Brain pericyte (primary cell): ENCODE data around the gene GRN.
"Not testable (repeated sequence)": the region's sequence is repeated elsewhere in the genome, so short reads cannot be mapped to it uniquely, and the experiment has no call there.

Experiments used
- DNase-seq: peaks from one replicate; pipeline ENCODE4 v3.0.0-alpha.2; 2012; ENCODE audit warnings: low read depth, low spot score

The GRN gene

DNA sequence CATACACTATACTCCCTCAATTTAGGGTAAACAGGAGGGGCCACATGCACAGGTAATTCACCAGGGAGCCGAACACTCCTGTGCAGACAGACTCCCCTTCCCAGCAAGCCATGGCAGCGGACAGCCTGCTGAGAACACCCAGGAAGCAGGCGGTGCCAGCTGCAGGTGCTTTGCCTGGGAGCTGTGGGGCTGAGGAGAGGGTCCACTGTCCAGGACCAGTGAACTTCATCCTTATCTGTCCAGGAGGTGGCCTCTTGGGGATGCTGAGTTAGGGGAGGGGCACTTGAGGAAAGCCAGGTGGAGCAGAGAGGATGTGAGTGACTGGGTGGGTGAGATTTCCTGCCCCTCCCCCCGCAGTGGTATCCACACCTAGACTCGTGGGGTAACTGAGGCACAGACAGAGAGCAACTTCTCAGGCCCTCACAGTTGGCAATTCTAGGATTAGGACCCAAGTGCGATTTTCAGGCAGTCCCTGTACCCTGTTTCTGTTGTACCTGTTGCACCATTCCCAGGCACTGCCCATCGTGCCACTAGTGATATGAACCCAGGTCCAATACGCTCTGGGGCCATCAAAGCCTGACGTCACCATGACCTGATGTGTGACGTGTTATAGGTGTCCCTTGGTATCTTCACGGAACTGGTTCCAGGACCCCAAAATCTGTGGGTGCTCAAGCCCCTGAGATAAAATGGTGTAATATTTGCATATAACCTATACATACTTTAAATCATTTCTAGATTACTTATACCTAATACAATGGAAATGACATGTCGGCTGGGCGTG is 1.2 kb downstream of the GRN start:
- no peak for DNase-seq

DNA sequence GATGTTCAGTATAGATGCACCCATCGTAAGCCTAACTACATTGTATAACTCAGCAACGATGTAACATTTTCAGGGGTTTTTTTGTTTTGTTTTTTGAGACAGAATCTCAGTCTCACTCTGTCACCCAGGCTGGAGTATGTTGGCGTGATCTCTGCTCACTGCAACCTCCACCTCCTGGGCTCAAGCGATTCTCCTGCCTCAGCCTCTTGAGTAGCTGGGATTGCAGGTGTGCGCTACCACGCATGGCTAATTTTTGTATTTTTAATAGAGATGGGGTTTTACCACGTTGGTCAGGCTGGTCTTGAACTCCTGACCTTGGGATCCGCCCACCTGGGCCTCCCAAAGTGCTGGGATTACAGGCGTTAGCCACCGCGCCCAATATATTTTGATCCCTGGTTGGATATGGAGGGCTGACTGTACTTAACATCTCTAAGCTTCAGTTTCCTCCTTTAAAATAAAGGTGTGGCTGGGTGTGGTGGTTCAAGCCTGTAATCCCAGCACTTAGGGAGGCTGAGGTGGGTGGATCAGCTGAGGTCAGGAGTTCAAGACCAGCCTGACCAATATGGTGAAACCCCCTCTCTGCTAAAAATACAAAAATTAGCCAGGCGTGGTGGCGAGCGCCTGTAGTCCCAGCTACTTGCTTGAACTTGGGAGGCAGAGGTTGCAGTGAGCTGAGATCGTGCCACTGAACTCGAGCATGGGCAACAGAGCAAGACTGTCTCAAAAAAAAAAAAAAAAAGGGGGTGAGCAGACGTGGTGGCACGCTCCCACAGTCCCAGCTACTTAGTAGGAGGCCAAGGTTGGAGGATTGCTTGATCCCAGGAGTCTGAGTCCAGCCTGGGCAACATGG is 2.3 kb downstream of the GRN start:
- DNase-seq: not testable (repeated sequence)

DNA sequence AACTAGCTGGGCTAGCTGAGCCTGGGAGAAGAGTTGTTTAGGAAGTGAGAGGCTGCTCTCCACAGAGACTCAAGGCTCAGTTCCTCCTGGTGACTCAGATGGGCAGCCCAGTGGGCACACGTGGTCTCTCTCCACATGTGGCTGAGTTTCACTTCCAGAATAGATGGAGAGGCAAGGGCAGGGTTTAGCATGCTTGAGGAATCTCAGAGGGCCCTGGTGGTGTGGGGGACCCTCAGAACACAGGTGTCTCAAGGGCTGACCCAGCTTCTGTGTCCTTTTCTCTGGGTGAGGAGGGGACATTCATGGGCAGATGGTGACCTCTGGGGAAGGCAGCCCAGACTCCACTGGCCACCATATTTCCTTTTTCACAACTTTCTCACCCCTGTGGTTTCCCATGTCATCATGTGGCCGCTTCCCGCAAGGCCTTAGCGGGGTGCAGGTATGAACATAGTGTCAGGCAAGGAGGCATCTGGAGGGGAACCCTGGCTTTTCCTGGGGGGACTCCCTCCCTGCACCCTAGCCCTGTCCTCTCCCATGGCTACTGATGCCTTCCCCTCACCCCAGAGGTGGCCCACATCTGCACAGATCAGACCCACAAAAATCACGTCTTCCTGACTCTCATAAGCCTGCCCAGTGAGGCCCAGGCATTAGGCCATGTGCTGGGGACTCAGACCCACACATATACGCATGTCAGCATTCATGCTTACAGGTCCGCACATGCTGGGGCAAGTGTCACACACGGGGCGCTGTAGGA is 3.3 kb downstream of the GRN start:
- no peak for DNase-seq

DNA sequence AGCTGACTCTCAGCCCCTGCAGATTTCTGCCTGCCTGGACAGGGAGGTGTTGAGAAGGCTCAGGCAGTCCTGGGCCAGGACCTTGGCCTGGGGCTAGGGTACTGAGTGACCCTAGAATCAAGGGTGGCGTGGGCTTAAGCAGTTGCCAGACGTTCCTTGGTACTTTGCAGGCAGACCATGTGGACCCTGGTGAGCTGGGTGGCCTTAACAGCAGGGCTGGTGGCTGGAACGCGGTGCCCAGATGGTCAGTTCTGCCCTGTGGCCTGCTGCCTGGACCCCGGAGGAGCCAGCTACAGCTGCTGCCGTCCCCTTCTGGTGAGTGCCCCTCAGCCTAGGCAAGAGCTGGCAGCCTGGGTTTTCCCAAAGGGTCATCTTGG is 3.9 kb downstream of the GRN start:
- DNase-seq: no peak

DNA sequence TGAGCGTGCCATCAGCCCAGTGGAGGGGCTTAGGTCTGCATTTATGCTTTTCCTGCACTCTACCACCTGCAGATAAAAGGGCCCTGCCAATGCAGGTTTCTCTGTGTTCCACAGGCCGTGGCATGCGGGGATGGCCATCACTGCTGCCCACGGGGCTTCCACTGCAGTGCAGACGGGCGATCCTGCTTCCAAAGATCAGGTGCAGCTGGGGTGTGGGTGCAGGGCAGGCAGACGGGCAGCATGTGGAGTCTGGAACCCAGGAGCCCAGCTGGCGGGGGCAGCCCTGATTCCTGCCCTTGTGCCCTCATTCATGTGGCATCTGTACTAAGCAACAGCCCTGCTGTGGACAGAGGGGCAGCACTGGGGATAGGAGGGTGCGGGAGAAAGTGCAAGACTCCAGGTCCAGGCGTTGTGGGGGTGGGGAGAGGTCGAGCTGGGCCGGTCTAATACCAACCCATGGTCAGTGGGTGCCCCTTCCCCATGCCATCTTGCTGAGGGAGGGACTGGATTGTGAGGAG is 4.5 kb downstream of the GRN start:
- no peak for DNase-seq

DNA sequence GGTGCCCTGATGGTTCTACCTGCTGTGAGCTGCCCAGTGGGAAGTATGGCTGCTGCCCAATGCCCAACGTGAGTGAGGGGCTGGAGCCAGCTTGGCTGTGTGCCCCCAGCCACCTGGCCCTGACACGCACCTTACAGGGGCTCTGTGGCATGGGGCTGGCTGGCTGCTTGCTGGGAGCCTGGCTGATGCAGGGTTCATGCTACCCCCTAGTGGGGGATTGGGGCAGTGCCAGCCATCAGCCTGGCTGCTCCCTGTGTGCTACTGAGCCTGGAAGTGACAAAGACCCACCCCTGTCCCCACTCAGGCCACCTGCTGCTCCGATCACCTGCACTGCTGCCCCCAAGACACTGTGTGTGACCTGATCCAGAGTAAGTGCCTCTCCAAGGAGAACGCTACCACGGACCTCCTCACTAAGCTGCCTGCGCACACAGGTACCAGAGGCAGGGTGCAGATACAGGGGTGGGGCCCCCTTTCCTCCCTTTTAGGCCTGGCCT is 5.7 kb downstream of the GRN start:
- no peak for DNase-seq

DNA sequence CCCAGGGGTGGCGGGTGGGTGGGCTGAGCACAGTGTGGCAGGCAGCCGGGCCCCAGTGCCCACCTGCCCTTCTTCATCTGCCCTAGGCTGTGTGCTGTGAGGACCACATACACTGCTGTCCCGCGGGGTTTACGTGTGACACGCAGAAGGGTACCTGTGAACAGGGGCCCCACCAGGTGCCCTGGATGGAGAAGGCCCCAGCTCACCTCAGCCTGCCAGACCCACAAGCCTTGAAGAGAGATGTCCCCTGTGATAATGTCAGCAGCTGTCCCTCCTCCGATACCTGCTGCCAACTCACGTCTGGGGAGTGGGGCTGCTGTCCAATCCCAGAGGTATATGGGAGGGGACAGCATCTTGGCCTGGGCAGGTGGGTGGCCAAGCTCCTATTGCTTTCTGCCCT is 6.4 kb downstream of the GRN start:
- no peak for DNase-seq

DNA sequence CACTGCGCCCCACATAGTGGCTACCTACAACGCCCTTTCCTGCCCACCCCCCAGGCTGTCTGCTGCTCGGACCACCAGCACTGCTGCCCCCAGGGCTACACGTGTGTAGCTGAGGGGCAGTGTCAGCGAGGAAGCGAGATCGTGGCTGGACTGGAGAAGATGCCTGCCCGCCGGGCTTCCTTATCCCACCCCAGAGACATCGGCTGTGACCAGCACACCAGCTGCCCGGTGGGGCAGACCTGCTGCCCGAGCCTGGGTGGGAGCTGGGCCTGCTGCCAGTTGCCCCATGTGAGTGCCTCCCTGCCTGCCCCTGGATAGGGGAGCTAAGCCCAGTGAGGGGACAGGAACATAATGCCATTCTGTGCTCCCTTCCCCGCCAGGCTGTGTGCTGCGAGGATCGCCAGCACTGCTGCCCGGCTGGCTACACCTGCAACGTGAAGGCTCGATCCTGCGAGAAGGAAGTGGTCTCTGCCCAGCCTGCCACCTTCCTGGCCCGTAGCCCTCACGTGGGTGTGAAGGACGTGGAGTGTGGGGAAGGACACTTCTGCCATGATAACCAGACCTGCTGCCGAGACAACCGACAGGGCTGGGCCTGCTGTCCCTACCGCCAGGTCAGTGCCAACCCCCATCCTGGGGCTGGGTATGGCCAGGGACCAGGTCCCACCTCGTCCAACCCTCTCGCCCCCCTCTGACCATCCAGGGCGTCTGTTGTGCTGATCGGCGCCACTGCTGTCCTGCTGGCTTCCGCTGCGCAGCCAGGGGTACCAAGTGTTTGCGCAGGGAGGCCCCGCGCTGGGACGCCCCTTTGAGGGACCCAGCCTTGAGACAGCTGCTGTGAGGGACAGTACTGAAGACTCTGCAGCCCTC is 7.1 kb downstream of the GRN start:
- no peak for DNase-seq

DNA sequence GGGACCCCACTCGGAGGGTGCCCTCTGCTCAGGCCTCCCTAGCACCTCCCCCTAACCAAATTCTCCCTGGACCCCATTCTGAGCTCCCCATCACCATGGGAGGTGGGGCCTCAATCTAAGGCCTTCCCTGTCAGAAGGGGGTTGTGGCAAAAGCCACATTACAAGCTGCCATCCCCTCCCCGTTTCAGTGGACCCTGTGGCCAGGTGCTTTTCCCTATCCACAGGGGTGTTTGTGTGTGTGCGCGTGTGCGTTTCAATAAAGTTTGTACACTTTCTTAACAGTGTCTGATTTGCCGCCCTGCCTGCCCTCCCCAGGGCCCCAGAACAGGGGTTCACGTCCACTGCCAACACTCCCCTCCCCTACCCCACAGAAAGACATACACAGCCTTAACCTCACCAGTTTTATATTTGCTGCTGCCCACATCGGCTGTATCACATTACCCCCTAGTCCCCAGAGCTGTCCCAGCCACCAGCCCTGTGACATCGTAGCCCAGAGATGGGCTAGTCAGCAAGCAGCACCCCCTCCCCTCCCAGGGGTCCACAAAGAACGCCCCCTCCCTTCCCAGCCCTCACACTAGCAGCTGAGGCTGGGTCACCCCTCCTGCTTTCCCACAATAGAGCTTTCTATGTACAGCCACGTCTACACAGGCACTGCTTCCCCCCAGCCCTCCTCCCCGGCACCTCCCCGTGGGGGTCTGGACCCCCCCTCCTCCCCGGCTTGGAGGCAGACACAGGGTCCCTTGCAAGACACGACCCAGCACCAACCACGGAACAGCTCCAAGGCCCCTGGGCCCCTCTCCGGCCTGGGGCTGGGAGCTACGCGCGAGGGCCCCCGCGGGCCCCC is 7.9 kb downstream of the GRN start:
- DNase-seq: no peak

DNA sequence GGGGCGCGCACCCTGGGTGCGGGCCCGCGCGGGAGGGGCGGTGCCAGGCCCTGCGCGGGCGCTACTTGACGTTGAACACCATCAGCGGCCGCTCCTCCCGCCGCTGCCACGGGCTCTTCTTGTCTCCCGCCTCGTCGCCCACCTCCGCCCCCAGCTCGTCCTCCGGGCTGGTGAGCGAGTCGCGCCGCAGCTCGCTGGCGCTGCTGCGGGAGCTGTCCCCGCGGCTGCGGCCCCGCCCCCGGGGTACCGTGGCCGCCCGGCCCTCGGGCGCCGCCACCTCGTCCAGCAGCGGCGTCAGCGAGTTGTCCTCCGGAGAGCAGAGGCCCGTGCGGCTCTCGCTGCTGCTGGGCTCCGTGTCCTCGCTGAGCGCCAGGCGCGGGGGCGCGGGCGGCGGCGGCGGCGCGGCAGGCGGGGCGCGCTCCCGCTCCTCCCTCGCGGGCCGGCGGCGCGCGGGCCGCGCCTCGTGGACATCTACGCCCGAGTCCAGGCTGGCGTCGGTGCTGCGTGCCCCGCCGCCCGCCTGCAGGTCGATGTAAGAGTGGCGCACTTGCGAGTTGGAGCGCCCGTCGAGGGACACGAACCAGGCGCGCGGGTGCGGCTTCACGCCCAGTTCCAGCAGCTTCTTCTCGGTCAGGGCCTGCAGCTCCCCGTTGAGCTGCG is 8.7 kb downstream of the GRN start:
- no peak for DNase-seq

DNA sequence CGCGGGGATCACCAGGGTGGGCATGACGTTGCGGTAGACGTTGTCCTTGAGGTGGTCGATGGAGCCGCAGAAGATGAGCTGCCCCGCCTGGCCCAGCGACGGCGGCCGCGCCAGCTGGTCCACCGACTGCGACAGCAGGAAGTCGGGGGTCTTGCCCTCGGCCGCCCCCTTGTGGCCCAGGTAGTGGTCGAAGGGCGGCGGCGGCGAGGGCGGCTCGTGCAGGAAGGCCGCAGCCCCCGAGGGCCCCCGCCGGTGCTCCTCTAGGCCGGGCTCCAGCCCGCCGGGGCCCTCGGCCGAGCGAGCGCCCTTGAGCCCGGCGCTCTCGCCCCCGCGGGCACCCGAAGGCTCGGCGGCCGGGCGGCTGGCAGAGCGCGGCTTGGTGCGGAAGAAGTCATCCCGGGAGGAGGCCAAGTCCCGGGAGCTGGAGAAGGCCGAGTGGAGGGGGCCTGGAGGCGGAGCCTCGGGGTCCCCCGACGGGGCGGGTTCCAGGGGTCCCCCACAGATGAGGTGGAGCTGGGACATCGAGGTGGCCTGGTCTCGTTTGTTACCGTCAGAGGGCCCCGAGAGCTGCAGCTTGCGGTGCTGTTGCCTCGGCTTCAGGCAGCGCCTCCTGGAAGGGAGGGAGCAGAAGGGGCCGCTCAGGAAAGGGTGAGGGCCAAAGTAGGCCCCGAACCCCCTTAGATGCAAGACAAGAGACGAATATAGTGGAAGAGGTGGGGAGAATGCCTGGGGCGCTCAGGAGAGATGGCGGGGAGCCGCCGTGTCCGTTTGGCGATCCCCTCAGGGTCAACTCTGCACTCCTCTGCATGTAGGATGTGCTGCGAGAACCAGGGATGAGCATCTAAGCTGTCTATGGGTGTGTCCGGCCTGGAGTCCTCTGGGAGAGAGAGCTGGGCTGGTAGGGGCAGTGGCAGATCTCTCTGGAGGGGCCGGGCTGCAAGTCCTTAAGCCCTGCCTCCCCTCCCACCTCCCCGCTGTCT is 9.8 kb downstream of the GRN start:
- DNase-seq: no peak

DNA sequence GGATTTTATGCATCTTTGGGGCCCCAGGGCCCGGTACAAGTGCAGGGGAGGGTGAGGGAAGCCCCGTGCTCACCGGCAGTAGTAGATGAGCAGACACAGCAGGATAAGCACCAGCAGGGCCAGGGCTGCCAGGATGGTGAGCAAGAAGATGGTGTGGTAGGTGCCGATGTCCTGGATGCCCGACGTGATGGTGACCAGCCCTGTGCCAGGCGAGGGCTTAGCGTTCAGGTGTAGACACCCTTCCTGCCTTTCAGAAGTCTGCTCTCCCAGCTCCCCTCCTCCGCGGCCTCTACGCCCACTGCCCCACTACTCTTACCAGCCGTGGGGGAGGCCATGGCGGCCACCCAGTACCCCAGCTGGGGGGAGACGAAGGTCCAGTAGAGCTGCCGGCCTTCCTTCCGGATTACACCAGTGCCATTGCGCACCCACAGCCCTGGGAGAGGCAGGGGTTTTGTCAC is 10.6 kb downstream of the GRN start:
- no peak for DNase-seq

DNA sequence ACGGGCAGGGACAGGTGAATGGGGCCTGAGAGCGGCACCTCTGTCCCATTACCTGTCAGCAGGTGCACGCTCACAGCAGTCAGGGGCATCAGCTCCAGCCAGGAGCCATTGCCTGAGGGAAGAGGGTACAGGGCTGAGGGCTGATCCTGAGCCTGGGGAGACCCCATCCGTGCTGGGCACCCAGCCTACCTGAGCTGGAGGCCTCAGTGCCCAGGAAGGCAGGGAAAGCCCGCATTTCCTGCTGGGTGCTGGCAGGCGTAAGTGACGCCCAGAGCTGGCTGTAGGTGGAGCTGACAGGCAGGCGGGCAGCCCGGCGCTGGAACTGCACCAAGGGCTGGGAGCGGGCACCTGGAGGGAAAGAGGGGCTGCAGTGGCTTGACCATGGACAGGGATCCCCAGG is 11.1 kb downstream of the GRN start:
- no peak for DNase-seq

DNA sequence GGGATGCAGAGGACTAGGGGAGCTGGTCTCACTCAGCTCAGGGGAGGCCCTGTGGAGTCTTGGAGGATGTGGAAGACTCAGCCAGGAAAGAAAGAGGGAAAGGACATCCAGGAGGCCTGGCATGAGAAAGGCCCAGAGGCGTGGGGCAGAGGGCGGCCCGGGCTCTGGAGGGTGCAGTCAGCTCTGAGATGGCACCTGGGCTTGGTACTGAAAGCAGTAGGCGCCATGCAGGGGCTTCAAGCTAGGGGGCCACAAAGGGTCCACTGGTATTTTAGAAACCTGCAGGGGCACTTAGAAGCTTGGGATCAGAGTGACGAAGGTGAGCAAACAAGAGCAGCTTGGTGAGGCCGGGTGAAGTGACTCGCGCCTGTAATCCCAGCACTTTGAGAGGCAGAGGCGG is 13.0 kb downstream of the GRN start:
- no peak for DNase-seq

DNA sequence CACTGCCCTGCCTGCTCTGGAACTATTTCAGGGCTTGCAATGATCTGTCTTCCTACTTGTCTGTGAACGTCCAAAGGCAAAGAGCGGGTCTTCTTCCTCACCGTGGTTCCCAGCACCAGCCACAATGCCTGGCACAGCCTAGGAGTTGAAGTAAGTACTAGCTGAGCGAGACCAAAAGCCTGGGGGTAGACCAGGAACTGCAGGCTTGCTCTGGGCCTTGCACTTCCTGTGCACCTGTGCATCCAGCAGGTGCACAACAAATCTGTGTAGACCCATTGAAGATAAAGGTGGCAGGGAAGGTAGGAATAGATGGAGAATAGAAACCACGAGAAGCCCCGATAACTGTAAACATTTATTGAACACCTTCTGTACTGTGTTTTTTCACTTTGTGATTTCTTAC is 13.9 kb downstream of the GRN start:
- DNase-seq: no peak

DNA sequence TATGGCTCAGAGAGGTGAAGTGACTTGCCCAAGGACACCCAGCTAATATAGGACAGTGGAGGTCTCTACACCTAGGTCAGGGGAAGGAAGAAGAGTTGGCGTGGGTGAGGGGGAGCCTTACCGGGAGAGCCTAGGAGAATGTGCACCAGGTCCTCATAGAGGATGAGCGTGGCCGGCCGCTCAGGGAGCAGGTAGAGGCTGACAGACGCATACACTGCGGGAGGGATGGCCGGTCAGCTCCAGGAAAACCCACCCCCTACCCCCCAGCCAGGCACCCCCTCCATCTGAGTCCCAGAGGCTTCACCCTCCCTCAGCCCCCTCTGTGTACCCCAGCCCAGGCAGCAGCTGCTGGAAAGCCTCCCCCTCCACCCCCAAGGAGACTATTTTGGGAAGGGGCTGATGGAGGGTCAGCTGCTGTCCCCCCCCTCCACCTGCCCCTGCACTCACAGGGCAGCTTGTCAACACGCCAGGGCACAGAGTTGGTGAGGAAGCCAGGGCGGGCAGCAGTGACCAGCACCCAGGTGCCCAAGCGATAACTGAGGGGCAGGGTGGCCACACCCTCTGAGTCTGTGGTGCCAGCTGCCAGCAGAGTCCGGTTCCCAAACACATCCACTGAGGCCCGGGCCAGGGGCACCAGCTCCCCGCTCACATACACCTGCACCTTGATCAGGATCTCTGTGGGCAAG is 14.5 kb downstream of the GRN start:
- no peak for DNase-seq

DNA sequence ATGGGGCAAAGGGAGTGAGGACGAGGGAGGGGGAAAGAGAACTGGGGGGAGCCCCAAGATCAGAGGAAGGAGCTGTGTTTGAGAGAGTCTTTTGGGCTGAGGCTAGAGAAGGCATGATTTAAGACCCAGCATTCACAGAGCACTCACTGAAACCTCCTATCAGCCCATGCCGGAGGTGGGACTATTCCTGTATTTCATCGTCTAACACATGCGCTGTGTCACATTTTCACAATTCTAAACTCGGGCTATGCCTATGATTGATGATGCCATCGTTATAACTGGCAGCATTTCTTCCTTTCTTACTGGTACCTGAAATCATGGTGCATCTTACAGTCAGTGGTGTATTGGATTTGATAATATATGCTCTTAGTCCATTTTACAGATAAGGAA is 15.0 kb downstream of the GRN start:
- DNase-seq: no peak

DNA sequence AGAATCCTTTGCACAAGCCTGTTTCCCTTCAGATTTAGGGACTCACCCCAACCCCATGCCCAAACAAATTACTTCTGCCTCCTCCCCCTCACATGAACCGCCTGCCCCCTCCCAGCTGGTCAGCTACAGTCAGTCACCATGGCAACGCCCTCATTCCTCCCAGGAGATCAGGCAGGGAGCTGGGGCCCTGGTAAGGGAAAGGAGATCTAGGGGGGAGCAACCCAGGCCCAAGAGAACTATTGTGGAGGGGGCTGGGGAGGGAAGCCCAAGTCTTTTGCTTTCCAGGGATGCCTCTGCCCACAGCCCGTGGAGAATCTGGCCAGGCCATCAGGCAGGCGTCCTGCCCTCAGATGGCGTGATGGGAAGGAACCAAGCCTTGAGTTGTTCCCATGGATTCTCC is 15.7 kb downstream of the GRN start:
- DNase-seq: no peak
